COLO829 (cell line): ENCODE measurements around the gene STX10.

Experiments
- DNase-seq: peaks from one replicate; pipeline ENCODE4 v3.0.0; 2012; ENCODE audit warnings: low spot score

STX10 gene

DNA sequence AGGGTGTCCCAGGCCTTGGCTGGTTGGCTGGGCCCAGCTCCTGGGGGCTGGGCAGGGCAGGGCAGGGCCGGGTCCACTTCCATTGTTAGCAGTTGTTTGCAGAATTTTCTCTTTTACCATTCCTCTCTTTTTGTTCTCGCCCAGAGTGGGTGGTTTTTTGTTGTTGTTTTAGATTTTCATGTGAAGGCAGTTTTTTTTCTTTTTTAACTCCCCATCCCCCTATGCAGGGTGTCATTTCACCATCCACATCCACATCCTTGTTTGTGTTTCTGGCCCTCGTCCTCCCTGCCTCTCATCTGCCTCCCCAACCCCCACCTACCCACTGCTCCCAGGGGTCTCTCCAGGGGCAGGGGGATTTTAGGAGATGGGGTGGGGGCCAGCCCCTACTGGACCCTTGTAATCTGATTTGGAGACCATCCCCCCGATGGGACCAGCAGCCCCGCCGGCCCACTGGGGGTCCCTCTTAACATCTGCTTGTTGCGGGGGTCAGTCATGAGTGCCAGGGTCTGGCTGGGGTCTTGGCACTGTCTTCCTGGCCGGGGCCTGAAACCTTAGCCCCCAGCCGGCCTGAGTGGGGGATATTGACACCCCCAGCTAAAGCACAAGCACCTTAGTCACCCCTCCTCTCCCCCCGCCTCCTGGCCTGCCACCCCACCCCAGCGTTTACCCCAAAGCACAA lies 10.4 kb downstream of the STX10 start:
- no peak for DNase-seq

GRCh38 chr19:13138916-13139198 lies 11.3 kb downstream of the STX10 start:
- DNase-seq, result no peak

DNA sequence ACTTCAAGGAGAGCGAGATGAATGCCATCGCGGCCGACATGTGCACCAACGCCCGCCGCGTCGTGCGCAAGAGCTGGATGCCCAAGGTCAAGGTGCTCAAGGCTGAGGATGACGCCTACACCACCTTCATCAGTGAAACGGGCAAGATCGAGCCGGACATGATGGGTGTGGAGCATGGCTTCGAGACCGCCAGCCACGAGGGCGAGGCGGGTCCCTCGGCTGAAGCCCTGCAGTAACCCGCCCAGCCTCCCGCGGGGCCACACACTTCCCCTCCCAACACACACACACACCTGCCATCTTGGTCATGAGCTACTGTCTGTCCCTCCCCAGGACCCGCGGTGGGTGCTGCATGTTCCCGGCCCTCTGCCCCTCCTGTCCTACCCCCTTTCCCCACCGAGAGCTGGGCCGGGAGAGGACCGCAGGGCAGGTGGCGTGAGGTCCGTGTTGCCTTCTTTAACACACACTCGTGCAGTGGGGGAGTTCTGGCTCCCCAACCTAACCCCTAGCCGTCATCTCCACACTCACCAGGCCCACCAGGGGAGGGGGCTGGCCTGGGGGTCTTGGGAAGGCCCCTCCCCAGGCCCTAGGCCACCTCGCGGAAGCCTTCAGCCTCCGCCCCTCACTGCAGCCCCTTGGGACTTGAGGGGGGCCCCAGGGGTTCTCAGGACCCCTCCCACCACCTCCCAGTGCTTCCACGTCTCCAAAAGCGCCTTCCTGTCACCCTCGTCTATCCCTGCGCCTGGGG lies 11.8 kb downstream of the STX10 start:
- no peak for DNase-seq

GRCh38 chr19:13137290-13137794 lies 12.8 kb downstream of the STX10 start:
- DNase-seq, result no peak

- DNase-seq, result no peak
Measured at GRCh38 chr19:13135068-13136062, 14.8 kb downstream of the STX10 start.

- no peak for DNase-seq
Measured at GRCh38 chr19:13134626-13135025, 15.5 kb downstream of the STX10 start.

DNA sequence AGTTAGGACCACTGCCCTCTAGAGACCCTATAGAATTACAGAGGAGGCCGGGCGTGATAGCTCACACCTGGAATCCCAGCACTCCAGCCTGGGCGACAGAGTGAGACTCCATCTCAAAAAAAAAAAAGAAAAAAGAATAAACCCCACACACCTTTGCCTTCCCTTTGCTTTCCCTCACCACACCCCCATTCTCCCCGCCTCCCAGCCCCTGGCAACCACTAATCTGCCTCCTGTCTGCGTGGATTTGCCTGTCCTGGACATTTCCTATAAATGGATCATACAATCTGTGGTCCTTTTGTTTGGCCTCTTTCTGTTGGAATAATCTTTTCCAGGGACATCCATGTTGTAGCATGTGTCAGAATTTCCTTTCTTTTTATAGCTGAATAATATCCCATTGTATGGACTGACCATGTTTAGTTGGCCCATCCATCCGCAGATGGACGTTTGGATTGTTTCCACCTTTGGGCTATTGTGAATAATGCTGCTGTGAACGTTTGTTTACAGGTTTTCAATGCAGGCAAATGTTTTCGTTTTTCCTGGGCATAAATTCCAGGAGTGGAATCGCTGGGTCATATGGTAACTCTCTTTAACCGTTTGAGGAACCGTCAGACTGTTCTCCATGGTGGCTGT lies 16.8 kb downstream of the STX10 start:
- DNase-seq, result no peak

GRCh38 chr19:13132471-13133180 lies 17.5 kb downstream of the STX10 start:
- no peak for DNase-seq

DNA sequence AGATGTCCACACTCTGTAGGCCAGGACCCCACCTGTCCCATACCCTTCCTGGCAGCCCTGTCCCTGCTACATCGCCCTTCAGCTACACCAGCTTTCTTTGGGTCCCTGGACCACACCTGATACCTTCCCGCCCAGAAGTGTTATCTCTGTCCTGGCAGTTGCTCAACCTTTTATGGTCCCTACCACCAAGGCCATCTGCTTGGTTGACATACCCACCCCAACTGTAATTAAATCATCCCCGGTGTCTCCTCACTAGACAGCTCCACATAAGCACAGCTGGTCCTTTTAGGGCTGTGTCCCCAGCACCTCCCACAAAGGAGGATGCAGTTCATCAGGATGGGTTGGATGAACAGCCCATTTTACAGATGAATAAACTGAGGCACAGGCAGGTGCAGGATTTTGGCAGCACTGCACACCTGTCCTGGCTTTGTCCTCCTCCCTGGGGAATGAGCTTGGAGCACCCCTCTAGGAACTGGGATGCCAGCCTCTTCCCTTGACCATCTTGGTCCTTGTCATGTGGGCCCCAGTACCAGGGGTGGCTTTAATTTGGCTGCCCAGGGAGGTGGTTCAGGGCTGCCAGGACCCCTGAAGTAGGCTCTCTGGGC lies 19.2 kb downstream of the STX10 start:
- no peak for DNase-seq

- DNase-seq, result no peak
Measured at GRCh38 chr19:13129384-13129783, 20.8 kb downstream of the STX10 start.

DNA sequence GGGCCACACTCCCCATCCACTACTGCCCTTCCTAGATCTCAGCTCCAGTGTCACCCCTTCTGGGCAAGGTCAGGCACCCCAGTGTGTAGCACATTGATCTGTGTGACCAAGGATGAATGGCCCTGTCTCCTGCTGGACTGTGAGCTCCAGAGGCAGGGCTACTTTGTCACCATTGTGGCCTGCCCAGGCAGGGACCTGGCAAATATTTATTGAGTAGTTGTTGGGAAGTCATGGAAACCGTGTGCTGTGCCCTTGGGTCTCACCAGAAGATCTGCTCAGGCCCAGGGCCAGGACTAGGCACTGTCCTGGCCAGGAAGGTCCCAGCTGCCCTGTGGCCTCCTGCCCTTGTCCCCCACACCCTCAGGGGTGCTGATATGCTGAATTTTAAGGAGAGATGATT lies 21.6 kb downstream of the STX10 start:
- DNase-seq, result no peak

DNA sequence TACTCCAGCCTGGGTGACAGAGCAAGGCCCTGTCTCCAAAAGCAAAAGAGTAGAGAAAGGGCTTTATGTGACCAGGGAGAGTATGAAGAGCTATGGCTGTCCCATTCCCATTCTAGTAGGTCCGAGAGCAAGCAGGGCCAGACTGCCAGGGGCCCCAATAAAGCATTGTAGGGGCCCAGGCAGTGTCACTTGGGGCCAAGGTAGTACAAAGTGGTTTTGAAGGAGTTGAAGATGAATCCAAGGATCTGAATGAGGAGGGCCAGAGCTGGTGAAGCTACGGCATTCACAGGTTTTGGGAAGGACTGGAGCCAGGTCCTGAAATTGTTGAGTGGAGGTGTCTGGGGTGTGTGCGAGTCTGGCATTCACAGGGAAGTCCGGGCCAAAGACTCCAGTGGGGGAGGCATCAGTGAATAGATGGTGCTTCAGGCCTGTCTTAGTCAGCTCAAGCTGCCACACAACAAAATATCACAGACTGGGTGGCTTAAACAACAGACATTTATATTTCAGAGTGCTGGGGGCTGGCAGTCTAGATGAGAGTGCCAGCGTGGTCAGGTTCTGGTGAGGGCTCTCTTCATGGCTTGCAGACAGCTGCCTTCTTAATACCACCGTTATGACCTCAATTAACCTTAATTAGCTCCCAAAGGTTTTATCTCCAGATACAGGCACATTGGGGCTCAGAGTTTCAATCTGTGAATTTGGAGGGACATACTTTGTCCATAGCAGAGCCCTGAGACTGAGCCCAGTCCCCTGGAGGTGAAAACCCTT lies 22.2 kb downstream of the STX10 start:
- no peak for DNase-seq

DNA sequence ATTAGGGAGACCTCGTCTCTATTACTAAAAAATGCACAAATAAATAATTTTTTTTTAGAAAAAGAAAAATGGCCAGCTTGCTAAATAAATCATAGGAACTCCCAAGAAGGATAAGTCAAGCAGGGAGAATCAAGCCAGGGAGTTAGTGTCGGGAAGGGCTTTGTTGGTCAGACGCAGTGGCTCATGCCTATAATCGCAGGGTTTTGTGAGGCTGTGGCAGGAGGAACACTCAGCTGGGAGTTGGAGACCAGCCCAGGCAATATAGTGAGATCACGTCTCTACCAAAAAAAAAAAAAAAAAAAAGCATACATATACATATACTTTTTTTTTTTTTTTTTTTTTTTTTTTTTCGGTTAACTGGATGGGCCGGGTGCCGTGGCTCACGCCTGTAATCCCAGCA lies 23.1 kb downstream of the STX10 start:
- no peak for DNase-seq

- no peak for DNase-seq
Measured at GRCh38 chr19:13122980-13123957, 26.9 kb downstream of the STX10 start.

- DNase-seq, result no peak
Measured at GRCh38 chr19:13122275-13122878, 27.8 kb downstream of the STX10 start.

DNA sequence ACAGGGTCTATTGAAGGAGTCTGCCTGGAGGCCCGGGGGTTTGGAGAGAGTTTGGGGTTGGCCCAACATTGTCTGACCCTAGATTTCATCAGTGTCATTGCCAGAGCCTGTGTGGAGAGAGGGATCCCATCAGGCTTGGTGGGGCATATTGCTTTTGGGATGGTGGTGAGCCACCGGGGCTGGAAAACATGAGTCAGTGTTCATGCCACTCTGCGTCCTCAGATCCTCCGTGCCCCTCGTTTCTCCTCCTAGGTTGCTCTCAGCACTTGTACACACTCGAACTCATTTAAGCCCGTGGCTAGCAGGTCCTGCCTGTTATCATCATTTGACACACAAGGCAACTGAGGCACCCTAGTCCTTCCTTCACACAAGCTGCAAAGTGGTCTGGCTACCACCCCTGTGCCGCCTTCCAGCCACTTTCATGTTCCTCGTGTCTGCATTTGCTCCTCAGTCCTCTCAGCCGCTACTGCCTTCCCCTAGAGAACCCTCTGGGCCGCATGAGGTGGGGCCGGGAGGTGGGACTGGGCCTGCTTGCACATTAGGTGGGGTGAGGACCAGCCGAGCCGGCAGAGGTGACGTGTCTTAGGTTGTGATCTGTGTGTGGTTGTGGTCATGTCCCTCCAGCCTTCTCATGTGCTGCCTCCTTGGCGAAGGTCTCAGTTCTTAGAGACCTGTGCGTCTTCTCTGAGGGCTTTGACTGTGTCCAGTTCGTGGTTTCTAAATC lies 28.5 kb downstream of the STX10 start:
- no peak for DNase-seq

DNA sequence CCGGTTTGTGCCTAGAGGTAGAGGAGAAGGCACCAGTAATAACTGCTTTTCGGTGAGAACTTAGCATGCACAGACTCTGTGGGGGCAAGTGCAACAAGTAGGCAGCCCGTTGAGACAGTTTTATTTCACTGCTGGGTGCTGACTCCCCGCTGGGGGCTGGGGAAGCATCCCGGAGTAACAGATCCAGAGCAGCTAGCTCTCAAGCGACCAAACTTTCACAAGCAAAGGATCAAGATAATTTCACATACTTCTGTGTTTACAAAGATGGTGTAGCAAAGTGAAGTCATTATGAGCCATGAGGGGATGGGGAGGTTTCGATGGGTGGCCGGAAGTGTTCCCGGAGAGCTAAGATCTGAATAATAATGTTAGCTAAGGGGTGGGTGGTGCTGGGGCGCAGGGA lies 29.4 kb downstream of the STX10 start:
- no peak for DNase-seq

DNA sequence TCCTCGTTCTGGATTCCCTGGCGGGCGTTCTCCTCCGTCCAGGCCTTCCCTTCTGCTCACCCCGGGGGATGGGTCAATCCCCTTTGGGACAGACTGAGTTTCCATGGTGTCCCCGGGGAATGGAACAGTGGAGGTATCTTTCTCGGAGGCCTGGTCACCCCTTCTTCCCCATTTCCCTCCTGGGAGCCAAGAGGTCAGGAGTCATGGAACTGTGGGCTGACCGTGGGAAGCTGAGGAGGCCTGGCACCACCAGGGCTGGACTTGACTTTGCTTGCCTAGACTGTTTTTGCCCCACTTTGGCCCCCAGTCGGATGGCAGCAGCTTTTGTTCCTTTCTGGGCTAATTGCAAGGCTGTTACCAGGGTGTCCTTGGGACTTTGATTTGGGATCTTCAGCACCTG lies 30.1 kb downstream of the STX10 start:
- no peak for DNase-seq
